Panc1 (cell line): ENCODE results near the gene ZC2HC1B.

Experiments used
- CTCF ChIP-seq: fragments of 450-650 bp; IDR thresholded peaks from 2 replicates; pipeline ENCODE4 v1.5.1; 2017; ENCODE audit warnings: mild to moderate bottlenecking
- POLR2AphosphoS5 ChIP-seq: IDR thresholded peaks from 2 replicates; pipeline ENCODE4 v1.6.1; 2012; ENCODE audit warnings: mild to moderate bottlenecking, low read depth, low read length, moderate library complexity
- SIN3A ChIP-seq: IDR thresholded peaks from 2 replicates; pipeline ENCODE4 v1.6.1; 2012; ENCODE audit warnings: low read depth, mild to moderate bottlenecking, low read length, moderate library complexity, borderline replicate concordance; ENCODE audit not compliant: insufficient read depth
- TF ChIP-seq, protein P1 (sequence below), 2 experiments: IDR thresholded peaks; 2 replicates each; pipeline ENCODE4 v1.6.1; 2011 to 2012; ENCODE audit warnings: low read depth in 2 of 2, control low read depth in 1 of 2, low read length in 1 of 2, mild to moderate bottlenecking in 1 of 2, moderate library complexity in 1 of 2; ENCODE audit not compliant: insufficient read depth in 1 of 2

GRCh38 chr6:143936778-143937667 is 72.7 kb downstream of the ZC2HC1B start:
- no peak for TF ChIP-seq CTCF
- no peak for TF ChIP-seq SIN3A
- TF ChIP-seq POLR2AphosphoS5 = no peak
- TF ChIP-seq, protein P1, sequence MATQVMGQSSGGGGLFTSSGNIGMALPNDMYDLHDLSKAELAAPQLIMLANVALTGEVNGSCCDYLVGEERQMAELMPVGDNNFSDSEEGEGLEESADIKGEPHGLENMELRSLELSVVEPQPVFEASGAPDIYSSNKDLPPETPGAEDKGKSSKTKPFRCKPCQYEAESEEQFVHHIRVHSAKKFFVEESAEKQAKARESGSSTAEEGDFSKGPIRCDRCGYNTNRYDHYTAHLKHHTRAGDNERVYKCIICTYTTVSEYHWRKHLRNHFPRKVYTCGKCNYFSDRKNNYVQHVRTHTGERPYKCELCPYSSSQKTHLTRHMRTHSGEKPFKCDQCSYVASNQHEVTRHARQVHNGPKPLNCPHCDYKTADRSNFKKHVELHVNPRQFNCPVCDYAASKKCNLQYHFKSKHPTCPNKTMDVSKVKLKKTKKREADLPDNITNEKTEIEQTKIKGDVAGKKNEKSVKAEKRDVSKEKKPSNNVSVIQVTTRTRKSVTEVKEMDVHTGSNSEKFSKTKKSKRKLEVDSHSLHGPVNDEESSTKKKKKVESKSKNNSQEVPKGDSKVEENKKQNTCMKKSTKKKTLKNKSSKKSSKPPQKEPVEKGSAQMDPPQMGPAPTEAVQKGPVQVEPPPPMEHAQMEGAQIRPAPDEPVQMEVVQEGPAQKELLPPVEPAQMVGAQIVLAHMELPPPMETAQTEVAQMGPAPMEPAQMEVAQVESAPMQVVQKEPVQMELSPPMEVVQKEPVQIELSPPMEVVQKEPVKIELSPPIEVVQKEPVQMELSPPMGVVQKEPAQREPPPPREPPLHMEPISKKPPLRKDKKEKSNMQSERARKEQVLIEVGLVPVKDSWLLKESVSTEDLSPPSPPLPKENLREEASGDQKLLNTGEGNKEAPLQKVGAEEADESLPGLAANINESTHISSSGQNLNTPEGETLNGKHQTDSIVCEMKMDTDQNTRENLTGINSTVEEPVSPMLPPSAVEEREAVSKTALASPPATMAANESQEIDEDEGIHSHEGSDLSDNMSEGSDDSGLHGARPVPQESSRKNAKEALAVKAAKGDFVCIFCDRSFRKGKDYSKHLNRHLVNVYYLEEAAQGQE (IDR thresholded peaks at IDR 0.05; ENCODE audit: insufficient read depth in 1 of 2, low read depth in 2 of 2, low read length in 1 of 2) = no peak
